GM18951 (cell line): Measurements from ENCODE around the gene FGF23.

Experiments used
- POLR2A ChIP-seq: IDR thresholded peaks from 4 replicates; pipeline ENCODE4 v1.6.1; 2011; ENCODE audit warnings: mild to moderate bottlenecking; ENCODE audit not compliant: insufficient read length, insufficient read depth; ENCODE audit errors: extremely low read depth
- in situ Hi-C: fragments of 300-500 bp; cut with MboI; formaldehyde crosslinking; loops from one replicate; pipeline ENCODE4 v1.12.0; 2022; ENCODE audit warnings: low sequenced_read_pairs, mixed read lengths, inconsistent platforms; ENCODE audit not compliant: unreplicated experiment

The FGF23 gene

DNA sequence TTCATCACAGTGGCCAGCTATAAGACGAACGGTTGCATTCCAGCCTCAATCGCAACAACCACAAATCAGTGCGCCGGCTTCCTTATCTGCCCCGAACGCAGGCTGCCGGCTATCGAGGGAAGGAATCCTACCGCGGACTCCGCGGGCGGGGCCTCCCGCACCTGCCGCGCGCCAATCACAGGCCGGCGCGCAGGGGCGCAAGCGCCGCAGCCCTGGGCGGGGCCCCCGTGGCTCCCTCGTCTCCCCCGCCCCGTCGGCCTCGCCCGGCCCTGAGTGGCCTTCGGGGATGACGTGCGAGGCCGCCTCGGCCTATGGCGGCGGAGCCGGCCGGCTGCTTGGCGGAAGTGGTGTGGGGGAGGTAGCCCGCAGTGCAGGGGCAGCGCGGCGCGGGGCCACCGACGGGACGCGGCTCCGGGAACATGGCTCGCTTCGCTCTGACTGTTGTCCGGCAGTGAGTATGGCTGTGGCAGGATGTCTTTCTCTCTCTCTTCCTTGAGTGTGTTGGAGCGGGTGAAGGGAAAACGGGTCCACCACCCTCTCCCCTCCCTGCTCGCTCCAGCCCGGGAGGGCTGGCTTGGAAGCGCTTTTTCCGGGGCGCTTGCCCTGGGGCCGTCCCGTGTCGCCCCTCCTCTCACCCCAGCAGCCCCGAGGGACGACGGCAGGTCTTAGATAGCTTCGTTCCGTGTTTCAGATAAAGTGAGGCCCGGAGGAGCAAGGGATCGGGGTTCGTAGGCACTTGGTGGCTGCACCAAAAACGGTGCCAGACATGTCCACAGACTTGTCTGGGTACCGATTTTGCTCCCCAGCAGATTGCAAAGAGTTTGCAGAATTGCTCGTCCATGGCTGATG lies 58.4 kb downstream of the FGF23 start, which contains the start of gene TIGAR:
Gene TIGAR (plus strand): TSS at position 361 of the 849 bp plus-strand sequence. CDS start 59 bp downstream, at position 420.
- TF ChIP-seq POLR2A: peak; percentile 98
- in situ Hi-C loops: no loop called here

DNA sequence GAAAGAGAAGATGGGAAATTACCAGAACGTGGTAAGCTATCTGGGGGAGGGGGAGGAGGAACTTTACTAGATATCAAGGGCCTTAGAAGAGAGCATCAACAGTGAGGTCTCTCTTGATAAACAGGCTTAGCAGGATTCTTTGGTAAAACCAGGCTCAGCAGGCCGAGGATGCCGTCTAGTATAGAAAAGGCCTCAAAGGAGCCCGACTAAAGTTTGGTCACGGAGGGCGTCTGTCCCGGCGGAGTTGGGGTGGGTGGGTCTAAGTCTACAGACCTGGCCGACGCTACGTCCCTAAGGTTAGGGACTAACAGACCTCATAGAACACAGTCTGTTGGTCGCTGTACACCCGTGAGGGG lies 59.0 kb downstream of the FGF23 start:
- no peak for TF ChIP-seq POLR2A
- in situ Hi-C loops: no loop called here
